Measurements from ENCODE around the gene MED26. TPM values are rescaled to one million over a fixed set of nuclear protein-coding genes. Genes with fewer than 3 reads are reported as not detected.
"Not testable (repeated sequence)": the region's sequence is repeated elsewhere in the genome, so short reads cannot be mapped to it uniquely, and the experiment has no call there.

Gene MED26
- polyA plus RNA-seq, 1 donor = 8.6 TPM

GRCh38 chr19:16572332-16573211 is 55.4 kb downstream of the MED26 start, which contains the start of gene SLC35E1:
TSS of gene SLC35E1 (minus strand) at chr19:16572415. CDS start at chr19:16572364, 51 bp downstream.
- peak; percentile 95 for DNase-seq

GRCh38 chr19:16571822-16572331 is 56.1 kb downstream of the MED26 start:
- DNase-seq = no peak

GRCh38 chr19:16571283-16571682 is 56.7 kb downstream of the MED26 start:
- DNase-seq = no peak

GRCh38 chr19:16569609-16570320 is 58.2 kb downstream of the MED26 start:
- DNase-seq = no peak

- DNase-seq = no peak
Observed at GRCh38 chr19:16566702-16567101, 61.3 kb downstream of the MED26 start.

- DNase-seq = no peak
Observed at GRCh38 chr19:16566161-16566560, 61.8 kb downstream of the MED26 start.

- no peak for DNase-seq
Observed at GRCh38 chr19:16564842-16565241, 63.2 kb downstream of the MED26 start.

- no peak for DNase-seq
Observed at GRCh38 chr19:16562608-16563025, 65.4 kb downstream of the MED26 start.

GRCh38 chr19:16561382-16561781 is 66.6 kb downstream of the MED26 start:
- no peak for DNase-seq

GRCh38 chr19:16559780-16560276 is 68.2 kb downstream of the MED26 start:
- no peak for DNase-seq

GRCh38 chr19:16554776-16555175 is 73.2 kb downstream of the MED26 start:
- DNase-seq = no peak

- DNase-seq = not testable (repeated sequence)
Observed at GRCh38 chr19:16551902-16552301, 76.1 kb downstream of the MED26 start.

- DNase-seq = no peak
Observed at GRCh38 chr19:16548956-16549355, 79.0 kb downstream of the MED26 start.

- DNase-seq = no peak
Observed at GRCh38 chr19:16544473-16545231, 83.4 kb downstream of the MED26 start.

GRCh38 chr19:16543734-16544133 is 84.3 kb downstream of the MED26 start:
- not testable (repeated sequence) for DNase-seq

GRCh38 chr19:16542910-16543472 is 85.0 kb downstream of the MED26 start:
- DNase-seq = no peak

- peak; percentile 97 for DNase-seq
Observed at GRCh38 chr19:16542045-16542909, 85.7 kb downstream of the MED26 start, which contains the start of gene CHERP. TSS of gene CHERP (minus strand) at chr19:16542437. CDS start at chr19:16542378, 59 bp downstream.

- peak; percentile 25 for DNase-seq
Observed at GRCh38 chr19:16541526-16542044, 86.4 kb downstream of the MED26 start.

- no peak for DNase-seq
Observed at GRCh38 chr19:16540948-16541347, 87.1 kb downstream of the MED26 start.

GRCh38 chr19:16537111-16537510 is 90.9 kb downstream of the MED26 start:
- DNase-seq = no peak

- DNase-seq = no peak
Observed at GRCh38 chr19:16536130-16536529, 91.9 kb downstream of the MED26 start.

All from hindlimb muscle (tissue), 1 donor.